GM13977 (cell line): ENCODE results near the gene TMEM62.

Source experiments
- DNase-seq: peaks from one replicate; pipeline ENCODE4 v3.0.0; 2012; ENCODE audit warnings: low spot score
- CTCF ChIP-seq: IDR thresholded peaks from 2 replicates; pipeline ENCODE4 v1.5.1; 2012; ENCODE audit warnings: mild to moderate bottlenecking, control low read depth; ENCODE audit not compliant: insufficient read depth; ENCODE audit errors: extremely low read depth, missing control alignments
- in situ Hi-C: fragments of 300-500 bp; cut with MboI; formaldehyde crosslinking; loops from one replicate; pipeline ENCODE4 v1.12.0; 2022; ENCODE audit warnings: low sequenced_read_pairs, low pct_unique_long_range_greater_than_20kb, mixed read lengths, inconsistent platforms; ENCODE audit not compliant: unreplicated experiment

Gene TMEM62

GRCh38 chr15:43133430-43134156, at the start of gene TMEM62:
Gene TMEM62, plus strand, starts transcription at chr15:43133586. Its CDS starts 217 bp downstream, at chr15:43133803.
- no peak for TF ChIP-seq CTCF

DNA sequence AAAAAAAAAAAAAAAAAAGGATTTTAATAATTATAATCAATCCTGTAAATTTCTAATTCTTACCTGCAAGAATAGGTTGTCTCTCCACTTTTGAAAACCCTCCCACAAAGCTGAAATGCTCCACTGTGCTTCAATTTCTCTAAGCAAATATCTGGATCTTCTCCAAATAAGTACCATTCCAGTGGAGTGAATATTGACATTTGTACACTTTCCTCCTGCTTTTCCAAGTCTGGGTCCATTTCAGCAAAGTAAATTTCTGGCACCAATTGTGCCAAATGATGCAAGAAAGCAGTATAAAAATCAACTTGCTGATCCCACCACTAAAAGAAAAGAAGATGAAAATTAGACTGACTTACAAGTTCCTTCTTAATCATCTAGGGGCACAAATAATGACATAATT, 47.5 kb upstream of the TMEM62 start:
- in situ Hi-C loops = no loop called here
- TF ChIP-seq CTCF = no peak
- no peak for DNase-seq

More at GRCh38 chr15:43133430-43134156, at the start of gene TMEM62:
- DNase-seq = peak; percentile 95
- in situ Hi-C loops = no loop called here

- no peak for TF ChIP-seq CTCF
- peak; percentile 31 for DNase-seq
- in situ Hi-C loops = no loop called here
Observed at GRCh38 chr15:43086551-43086950, 46.8 kb upstream of the TMEM62 start.

GRCh38 chr15:43091859-43092258, 41.5 kb upstream of the TMEM62 start:
- TF ChIP-seq CTCF = no peak
- no peak for DNase-seq
- in situ Hi-C loops = no loop called here

DNA sequence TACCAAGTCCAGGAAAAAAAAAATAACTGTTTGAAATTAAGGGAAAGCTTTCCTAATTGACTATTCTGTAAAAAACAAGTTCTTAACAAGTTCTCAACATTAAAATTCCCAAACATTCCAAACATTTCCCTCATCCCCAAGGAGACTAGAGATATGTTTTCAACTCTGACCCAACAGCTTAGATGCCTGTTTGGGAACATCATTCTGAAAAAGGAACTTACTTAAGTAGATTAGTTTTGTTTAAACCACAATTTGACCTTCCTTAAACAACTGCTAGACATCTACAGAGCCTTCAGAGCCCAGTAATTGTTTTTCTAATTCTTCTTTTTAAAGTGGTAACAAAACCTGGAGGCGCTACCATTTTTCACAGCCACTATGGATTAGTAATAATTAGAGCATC, 40.4 kb upstream of the TMEM62 start:
- in situ Hi-C loops = no loop called here
- no peak for DNase-seq
- no peak for TF ChIP-seq CTCF

DNA sequence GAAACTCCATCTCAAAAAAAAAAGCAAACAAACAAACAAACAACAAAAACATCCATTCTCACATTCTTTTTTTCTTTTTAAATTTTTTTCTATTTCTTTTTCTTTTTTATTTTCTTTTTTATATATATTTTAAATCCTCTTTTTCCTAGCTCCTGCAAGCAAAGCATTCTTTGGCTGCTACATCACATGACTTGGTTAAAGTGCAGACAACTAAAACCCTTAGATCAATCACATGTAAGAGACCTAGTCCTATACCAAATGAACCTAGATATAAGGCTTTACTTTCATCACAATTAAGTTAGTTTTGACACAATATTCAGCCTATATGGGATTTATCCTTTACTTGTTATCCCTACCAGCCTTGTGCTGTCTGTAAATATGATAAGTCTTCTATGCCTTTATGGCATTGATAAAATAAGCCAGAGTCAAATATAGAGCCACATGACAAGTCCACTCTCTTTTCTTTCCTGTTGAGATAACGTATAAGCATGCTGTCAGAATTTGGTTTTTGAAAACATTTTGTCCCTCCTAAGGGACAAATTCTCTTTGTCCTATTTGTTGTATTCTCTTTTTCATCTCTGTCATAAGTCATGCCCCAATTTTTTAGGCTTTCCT, 38.9 kb upstream of the TMEM62 start:
- no peak for DNase-seq
- in situ Hi-C loops = no loop called here

More for the DNA sequence above, 38.9 kb upstream of the TMEM62 start:
- TF ChIP-seq CTCF = no peak
